Measurements from ENCODE around the gene NOLC1. TPM values are rescaled to one million over a fixed set of nuclear protein-coding genes. Genes with fewer than 3 reads are reported as not detected.

The NOLC1 gene
- total and polyA plus RNA-seq, 4 donors, result 11.6 to 26.3 (median 20.4) TPM

GRCh38 chr10:102208311-102209035 lies 56.3 kb downstream of the NOLC1 start:
- Histone ChIP-seq H3K9me3 (ENCODE audit: control insufficient read depth in 4 of 4, low read length in 3 of 4) (peaks cover 0 to 7% (median 2%) of the 10 kb centered on the region in 4 donors), H3K4me3 (ENCODE audit: low read depth in 1 of 3, low read length in 3 of 3) (no peak overlapping the region), H3K4me1 (ENCODE audit: control insufficient read depth in 4 of 4, insufficient read depth in 4 of 4, low read length in 3 of 4) (no peaks in the 10 kb centered on the region), H3K9ac (ENCODE audit: low read depth in 1 of 2, low read length in 2 of 2) (no peak overlapping the region), H3K27ac (ENCODE audit: low read depth in 1 of 2, low read length in 2 of 2) (no peak overlapping the region), H3K27me3 (ENCODE audit: control insufficient read depth in 4 of 4, insufficient read depth in 4 of 4, low read length in 3 of 4) (no peaks in the 10 kb centered on the region), H3K36me3 (ENCODE audit: control insufficient read depth in 4 of 4, insufficient read depth in 3 of 4, low read depth in 1 of 4, low read length in 3 of 4) (no peaks in the 10 kb centered on the region)
- no peak for DNase-seq (ENCODE audit: low spot score)
- WGBS, result 56% methylated on average over 5 of the region's 5 CpGs
- TF ChIP-seq, protein P1, sequence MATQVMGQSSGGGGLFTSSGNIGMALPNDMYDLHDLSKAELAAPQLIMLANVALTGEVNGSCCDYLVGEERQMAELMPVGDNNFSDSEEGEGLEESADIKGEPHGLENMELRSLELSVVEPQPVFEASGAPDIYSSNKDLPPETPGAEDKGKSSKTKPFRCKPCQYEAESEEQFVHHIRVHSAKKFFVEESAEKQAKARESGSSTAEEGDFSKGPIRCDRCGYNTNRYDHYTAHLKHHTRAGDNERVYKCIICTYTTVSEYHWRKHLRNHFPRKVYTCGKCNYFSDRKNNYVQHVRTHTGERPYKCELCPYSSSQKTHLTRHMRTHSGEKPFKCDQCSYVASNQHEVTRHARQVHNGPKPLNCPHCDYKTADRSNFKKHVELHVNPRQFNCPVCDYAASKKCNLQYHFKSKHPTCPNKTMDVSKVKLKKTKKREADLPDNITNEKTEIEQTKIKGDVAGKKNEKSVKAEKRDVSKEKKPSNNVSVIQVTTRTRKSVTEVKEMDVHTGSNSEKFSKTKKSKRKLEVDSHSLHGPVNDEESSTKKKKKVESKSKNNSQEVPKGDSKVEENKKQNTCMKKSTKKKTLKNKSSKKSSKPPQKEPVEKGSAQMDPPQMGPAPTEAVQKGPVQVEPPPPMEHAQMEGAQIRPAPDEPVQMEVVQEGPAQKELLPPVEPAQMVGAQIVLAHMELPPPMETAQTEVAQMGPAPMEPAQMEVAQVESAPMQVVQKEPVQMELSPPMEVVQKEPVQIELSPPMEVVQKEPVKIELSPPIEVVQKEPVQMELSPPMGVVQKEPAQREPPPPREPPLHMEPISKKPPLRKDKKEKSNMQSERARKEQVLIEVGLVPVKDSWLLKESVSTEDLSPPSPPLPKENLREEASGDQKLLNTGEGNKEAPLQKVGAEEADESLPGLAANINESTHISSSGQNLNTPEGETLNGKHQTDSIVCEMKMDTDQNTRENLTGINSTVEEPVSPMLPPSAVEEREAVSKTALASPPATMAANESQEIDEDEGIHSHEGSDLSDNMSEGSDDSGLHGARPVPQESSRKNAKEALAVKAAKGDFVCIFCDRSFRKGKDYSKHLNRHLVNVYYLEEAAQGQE (IDR thresholded peaks at IDR 0.05), result no peak
- TF ChIP-seq RXRA (IDR thresholded peaks at IDR 0.05) (no peak), MAX (IDR thresholded peaks at IDR 0.05) (no peak), ATF3 (IDR thresholded peaks at IDR 0.05) (no peak), JUND (IDR thresholded peaks at IDR 0.05) (no peak), RAD21 (IDR thresholded peaks at IDR 0.05) (no peak), SP1 (IDR thresholded peaks at IDR 0.05) (no peak), YY1 (IDR thresholded peaks at IDR 0.05) (no peak)

- Histone ChIP-seq H3K36me3 (ENCODE audit: control insufficient read depth in 4 of 4, insufficient read depth in 3 of 4, low read depth in 1 of 4, low read length in 3 of 4) (no peaks in the 10 kb centered on the region), H3K27ac (ENCODE audit: low read depth in 1 of 2, low read length in 2 of 2) (no peak overlapping the region), H3K4me1 (ENCODE audit: control insufficient read depth in 4 of 4, insufficient read depth in 4 of 4, low read length in 3 of 4) (no peaks in the 10 kb centered on the region), H3K4me3 (ENCODE audit: low read depth in 1 of 3, low read length in 3 of 3) (no peak overlapping the region), H3K9ac (ENCODE audit: low read depth in 1 of 2, low read length in 2 of 2) (no peak overlapping the region), H3K9me3 (ENCODE audit: control insufficient read depth in 4 of 4, low read length in 3 of 4) (no peaks in the 10 kb centered on the region), H3K27me3 (ENCODE audit: control insufficient read depth in 4 of 4, insufficient read depth in 4 of 4, low read length in 3 of 4) (no peaks in the 10 kb centered on the region)
- WGBS, result 89% methylated on average over 3 of the region's 3 CpGs
- TF ChIP-seq, protein P1 (IDR thresholded peaks at IDR 0.05), result no peak
- TF ChIP-seq, protein P2, sequence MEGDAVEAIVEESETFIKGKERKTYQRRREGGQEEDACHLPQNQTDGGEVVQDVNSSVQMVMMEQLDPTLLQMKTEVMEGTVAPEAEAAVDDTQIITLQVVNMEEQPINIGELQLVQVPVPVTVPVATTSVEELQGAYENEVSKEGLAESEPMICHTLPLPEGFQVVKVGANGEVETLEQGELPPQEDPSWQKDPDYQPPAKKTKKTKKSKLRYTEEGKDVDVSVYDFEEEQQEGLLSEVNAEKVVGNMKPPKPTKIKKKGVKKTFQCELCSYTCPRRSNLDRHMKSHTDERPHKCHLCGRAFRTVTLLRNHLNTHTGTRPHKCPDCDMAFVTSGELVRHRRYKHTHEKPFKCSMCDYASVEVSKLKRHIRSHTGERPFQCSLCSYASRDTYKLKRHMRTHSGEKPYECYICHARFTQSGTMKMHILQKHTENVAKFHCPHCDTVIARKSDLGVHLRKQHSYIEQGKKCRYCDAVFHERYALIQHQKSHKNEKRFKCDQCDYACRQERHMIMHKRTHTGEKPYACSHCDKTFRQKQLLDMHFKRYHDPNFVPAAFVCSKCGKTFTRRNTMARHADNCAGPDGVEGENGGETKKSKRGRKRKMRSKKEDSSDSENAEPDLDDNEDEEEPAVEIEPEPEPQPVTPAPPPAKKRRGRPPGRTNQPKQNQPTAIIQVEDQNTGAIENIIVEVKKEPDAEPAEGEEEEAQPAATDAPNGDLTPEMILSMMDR (IDR thresholded peaks at IDR 0.05; ENCODE audit: low read depth, low read length, missing input control), result no peak
- TF ChIP-seq YY1 (IDR thresholded peaks at IDR 0.05) (no peak), FOXA2 (IDR thresholded peaks at IDR 0.05) (no peak), SP1 (IDR thresholded peaks at IDR 0.05) (no peak), EGR1 (IDR thresholded peaks at IDR 0.05; ENCODE audit: low read depth in 2 of 2) (no peak), JUND (IDR thresholded peaks at IDR 0.05) (no peak), TAF1 (conservative IDR thresholded peaks at IDR 0.05) (no peak), HNF4G (IDR thresholded peaks at IDR 0.05) (no peak), FOXA1 (IDR thresholded peaks at IDR 0.05) (no peak), RXRA (IDR thresholded peaks at IDR 0.05) (no peak), NR2F2 (IDR thresholded peaks at IDR 0.05) (no peak), MAX (IDR thresholded peaks at IDR 0.05) (no peak), RAD21 (IDR thresholded peaks at IDR 0.05) (no peak)
- TF ChIP-seq, protein P3, sequence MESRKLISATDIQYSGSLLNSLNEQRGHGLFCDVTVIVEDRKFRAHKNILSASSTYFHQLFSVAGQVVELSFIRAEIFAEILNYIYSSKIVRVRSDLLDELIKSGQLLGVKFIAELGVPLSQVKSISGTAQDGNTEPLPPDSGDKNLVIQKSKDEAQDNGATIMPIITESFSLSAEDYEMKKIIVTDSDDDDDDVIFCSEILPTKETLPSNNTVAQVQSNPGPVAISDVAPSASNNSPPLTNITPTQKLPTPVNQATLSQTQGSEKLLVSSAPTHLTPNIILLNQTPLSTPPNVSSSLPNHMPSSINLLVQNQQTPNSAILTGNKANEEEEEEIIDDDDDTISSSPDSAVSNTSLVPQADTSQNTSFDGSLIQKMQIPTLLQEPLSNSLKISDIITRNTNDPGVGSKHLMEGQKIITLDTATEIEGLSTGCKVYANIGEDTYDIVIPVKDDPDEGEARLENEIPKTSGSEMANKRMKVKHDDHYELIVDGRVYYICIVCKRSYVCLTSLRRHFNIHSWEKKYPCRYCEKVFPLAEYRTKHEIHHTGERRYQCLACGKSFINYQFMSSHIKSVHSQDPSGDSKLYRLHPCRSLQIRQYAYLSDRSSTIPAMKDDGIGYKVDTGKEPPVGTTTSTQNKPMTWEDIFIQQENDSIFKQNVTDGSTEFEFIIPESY (IDR thresholded peaks at IDR 0.05), result no peak
- no peak for DNase-seq (ENCODE audit: low spot score)
These were observed 59.6 kb downstream of the NOLC1 start for GRCh38 chr10:102211615-102212299.

Data from liver (tissue), 9 donors.